ENCODE data around the gene MRPS2.
"Not testable (repeated sequence)": the region's sequence is repeated elsewhere in the genome, so short reads cannot be mapped to it uniquely, and the experiment has no call there.

Gene MRPS2

DNA sequence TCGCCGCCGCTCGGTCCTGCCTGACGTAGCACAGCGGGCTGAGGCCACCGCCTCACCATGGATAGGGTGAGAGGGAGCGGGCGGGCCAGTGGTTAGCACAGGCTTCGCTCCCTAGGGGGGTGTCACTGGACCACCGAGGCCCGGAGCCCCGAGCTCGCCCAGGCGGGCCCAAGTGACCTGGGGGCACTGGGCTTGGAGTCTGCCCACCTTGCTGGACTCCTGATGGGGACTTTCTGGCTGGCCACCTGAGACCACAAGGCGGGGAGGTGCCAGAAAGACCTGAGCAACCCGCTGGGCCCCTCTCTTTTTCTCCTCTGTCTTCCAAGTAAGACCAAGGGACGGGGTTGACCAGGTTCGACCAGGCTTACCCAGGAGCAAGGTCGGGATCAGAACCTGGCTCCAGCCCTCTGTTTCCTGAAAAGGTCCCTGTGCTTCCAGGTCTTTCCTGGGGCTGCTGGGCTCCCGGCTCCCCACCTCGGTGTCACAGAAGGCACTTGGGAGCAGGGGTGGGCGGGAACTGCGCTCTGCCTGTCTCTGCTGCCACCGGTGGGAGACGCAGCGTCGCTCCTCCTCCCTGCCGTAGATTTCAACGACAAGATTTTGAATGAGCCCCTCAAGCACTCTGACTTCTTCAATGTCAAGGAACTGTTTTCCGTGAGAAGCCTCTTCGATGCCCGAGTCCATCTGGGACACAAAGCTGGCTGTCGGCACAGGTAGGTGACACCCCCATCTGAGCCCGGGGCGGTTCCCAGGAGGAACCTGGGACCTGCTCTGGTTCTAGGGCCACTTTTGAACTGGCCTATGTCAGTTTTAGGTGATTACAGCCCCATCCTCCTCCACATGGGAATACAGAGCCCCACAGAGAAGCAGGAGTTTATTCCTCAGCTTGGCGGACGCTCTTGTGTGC lies 1.0 kb downstream of the MRPS2 start:
- FAIRE-seq: no peak

DNA sequence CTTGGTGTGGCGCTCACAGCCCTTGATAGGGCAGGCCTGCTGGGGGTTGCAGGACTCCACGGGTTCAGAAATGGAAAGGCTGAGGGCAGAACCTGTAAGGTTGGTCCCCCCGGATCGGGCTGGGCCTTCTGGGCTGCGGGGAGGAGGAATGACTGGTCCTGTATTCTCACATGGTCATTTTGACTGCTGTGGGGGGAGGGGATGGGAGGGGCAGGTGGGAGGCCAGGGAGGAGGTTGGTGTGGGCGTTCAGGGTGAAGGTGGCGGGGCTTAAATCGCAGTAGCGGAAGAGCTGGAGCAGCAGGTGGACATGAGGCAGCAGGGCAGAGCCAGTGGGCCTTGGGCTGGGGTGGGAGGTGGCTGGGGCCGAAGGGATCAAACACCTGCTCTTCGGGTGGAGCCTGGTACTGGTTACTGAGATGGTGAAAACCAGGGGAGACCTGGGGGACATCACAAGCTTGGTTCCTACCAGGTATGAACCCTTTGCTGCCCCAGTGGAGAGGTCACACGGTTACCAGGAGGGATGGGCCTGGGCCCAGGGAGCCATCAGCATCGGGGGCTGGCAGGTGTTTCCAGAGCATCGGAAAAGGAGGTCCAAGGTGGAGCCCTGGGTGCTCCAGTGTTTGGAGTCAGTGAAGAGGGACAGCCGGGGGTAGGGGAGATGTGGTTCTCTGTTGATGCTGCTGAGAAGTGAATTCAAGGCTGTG lies 1.8 kb downstream of the MRPS2 start:
- FAIRE-seq: no peak

DNA sequence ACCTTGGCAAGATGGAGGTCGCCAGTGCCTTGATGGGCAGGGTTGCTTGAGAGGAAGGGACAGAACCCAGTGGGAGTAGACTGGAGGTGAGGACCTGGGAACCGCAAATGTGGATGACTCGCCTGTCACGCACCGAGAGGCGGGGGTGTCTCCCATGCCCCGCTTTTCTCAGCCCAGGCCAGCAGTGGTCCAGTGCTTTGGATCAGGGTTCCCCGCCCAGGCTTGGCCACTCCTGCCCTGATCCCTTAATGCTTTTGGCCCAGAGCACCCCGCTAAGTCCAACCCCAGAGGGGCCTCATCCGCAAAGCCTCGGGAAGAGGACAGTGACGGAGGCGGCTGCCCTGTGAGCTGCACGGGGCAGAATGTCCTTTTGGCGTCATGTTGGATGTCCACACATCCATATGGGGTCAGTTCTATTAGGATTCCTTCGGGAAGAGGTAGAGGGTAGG lies 2.4 kb downstream of the MRPS2 start:
- no peak for FAIRE-seq

DNA sequence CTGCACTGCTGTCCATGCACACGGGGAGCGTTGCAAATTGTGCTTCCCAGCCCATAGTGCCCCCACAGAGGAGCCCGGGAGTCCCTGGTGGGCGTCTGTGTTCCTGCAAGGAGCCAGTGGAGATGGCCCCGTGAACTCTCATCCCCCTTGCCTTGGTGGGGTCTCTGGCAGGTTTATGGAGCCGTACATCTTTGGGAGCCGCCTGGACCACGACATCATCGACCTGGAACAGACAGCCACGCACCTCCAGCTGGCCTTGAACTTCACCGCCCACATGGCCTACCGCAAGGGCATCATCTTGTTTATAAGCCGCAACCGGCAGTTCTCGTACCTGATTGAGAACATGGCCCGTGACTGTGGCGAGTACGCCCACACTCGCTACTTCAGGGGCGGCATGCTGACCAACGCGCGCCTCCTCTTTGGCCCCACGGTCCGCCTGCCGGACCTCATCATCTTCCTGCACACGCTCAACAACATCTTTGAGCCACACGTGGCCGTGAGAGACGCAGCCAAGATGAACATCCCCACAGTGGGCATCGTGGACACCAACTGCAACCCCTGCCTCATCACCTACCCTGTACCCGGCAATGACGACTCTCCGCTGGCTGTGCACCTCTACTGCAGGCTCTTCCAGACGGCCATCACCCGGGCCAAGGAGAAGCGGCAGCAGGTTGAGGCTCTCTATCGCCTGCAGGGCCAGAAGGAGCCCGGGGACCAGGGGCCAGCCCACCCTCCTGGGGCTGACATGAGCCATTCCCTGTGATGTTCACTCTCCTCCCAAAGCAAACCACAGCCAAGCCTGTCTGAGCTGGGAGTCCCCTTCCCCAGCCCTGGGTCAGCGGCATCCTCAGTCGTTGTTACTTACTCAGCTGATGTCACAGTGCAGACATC lies 3.1 kb downstream of the MRPS2 start:
- FAIRE-seq: no peak

DNA sequence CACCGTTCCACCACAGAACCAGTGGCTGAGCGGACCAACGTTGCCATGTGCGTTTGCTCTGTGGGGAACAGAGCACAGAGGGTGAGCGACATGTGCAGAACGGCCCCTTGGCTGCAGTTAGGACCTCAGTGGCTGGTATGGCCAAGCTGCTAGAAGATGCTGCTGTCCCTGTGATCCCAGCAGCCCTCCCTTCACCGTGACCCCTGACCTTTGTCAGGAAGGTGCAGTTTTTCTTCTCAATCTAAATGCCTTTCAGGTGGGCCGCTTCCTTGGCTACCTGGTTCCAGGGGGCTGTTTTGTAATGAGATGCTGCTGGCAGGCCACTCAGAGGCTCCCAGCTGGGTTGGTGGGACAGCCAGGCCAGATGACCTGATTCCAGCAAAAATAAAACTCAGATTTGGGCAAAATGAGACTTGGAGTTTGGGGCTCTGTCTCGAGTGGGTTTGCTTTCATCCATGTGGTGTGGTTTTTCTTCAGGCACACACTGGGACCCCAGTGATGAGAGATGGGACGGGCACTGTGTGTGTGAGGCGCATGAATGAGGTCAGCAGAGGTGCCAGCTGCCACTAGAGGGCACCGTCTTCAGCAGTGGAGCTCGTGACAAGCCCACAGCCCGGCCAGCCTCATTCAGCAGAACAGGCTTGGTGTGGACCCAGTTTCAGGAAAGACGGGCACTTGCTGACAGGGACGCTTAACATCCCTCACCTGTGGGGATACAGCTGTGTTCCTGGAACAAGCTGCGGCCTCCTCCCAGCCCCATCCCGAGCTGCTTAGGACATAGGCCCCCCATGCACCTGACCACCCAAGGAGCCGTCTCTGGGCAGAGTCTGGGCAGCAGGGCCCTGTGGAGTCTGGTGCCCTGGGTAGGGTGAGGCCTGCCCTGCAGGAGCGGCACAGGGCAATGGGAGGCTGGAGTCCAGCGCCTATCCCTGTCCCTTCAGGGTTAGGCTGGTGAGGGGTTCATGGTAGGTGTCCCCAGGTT lies 4.1 kb downstream of the MRPS2 start:
- FAIRE-seq: no peak

DNA sequence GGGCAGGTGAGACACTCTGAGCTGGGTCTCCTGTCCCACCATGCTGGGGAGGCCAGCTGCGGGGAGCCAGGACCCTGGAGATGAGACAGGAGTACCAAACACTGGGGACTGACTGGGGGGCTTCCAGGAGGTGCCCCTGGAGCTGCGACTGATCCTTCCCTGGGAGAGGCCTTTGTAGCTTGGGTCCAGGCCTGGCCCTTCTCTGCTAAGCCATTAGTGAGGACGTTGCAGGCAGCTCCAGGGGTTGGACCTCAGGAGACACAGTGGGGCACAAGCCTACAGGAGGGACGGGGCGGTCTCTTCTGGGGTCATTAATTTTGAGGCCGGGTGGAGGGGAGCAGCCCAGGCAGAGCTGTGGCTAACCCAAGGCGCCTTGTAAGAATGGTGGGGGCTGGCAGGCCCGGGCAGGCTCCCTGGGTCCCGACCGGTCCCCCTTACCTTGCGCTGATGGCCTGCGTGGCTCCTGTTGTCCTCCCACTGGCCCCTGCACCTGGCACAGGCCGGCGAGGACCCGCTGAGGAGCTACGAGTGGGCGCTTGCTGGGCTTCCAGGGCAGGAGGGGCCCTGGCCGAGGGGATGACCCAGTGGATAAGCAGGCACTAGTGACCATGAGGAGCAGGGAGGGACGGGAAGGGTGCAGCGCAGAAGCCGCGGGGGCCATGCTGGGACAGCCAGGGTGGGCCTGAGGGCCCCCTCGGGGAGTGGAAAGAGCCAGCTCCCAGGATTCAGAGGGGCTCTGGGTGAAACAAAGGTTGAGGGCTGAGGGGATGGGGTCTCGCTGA lies 5.1 kb downstream of the MRPS2 start:
- FAIRE-seq: no peak

DNA sequence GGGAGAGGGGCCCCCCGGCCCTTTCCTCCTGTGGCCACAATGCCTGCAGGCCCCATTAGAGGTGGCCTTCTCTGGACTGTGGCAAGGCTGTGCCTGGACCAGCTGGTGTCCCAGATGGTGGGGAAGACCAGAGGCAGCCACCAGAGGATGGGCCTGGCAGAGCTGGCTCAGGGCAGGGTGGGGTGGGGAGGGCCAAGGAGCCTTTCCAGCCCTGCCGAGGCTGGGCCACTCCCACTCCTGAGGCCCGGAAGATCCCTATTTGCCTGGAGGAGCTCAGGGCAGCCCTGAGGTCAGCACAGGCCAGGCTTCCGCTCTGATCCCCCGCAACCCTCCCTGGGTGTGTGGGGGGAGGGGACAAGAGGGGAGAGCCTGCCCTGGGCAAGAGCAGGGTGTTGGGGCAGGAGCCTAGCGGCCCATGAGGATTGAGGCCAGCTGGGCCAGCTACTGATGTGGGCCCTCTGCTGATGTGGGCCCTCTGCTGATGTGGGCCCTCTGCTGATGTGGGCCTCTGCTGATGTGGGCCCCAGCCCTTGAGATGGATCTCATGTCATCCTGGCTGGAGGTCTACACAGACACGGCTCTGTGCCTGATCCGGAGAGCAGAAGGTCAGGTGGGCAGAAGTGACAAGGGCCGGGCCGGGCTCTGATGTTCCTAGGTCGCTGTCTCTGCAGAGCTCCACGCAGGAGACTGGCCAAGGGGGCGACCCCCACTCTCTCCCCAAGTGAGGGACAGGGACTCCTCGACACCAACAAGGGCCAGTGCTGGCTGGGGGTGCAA lies 6.0 kb downstream of the MRPS2 start:
- no peak for FAIRE-seq

DNA sequence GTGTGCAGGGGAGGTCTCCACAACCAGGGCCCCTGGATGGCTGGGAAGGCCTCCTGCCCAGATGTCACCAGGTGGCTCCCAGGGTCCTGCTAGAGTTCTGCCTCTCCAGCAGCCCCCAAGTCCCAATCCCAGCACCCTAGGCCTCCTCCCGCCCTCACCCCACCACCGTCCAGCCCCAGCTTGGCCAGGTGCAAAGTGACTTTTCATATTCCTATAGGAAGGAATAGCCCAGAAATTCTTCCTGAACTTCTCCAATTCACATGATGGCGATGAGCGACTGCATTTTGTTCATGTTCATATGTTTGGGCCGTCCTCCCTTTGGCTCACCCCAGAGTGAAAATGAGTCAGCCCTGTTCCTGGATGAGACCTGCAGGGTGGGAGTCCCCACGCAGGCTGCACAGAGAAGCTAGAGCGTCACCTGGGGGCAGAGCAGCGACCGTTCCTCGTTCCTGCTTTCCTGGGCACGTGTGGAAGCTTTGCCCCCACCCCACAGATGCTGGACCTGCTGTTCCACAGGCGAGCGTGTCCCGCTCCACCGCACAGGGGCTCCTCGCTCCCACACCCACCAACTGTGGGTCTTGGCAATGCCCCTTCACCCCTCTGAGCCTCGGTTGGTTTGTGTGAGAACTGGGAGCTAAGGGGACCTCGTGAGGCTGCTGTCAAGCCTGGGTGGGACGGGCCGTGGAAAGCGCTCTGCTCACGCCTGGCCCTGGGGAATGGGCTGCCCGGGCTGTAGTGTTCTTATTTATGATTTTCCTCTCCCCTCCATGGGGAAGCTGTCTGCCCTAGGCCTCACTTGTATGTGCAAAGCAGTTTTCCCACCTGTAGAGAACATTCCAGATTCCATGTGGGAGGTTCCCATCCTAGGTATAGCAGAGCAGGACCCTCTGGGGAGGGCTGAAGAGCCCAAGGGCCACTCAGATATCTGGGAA lies 6.9 kb downstream of the MRPS2 start:
- no peak for FAIRE-seq

DNA sequence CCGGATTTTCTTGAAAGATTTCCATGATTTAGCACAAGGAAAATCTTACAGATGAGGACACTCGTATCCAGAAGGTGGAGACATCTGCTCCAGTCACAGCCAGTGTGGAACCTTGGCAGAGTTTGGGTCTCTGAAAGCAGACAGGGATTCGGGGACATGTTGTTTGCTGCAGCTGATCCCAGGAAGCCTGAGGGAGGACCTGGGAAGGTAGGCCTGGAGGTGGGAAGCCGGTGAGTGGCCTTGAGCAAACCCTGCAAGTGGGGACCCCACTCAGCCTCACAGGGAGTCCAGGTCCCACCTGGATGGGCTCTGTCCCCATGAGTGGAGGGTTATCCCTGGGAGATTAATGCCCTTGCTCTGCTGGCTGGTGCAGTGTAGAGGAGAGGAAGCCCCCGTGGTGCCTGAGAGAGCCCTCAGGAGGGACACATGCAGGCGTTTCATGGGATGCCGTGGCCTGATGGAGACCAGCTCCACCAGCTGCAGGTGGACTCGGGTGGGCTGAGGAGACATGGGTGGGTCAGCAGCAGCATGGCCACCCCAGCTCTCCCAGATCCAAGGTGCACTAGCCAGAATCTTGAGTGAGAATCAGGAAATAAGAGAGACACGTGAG lies 7.8 kb downstream of the MRPS2 start:
- FAIRE-seq: no peak

DNA sequence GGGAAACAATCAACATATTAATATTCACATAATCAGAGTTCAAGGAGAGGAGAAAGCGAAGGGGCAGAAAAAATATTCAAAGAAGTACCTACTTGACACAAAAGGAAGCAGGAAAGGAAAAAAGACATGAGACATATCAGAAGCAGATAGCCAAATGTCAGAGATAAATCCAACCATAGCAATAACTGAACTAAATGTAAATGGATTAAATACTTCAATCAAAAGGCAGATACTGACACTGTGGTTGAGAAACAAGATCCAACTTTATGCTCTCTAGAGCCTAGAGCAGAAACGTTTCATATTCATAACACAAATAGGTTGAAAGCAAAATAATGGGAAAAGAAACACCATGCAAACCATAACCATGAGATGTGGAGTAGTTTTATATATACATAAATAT lies 9.0 kb downstream of the MRPS2 start:
- no peak for FAIRE-seq

DNA sequence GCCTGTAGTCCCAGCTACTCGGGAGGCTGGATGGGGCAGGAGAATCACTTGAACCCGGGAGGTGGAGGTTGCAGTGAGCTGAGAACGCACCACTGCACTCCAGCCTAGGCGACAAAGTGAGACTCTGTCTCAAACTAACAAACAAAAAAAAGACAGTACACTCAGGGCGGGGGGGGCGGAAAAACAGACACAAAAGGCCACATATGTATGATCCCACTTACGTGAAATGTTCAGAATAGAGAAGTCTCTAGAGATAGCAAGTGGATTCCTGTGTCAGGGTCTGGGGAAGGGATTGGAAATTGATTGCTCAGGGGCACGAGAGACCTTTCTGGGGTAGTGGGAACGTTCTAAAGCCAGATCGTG lies 11.7 kb downstream of the MRPS2 start:
- no peak for FAIRE-seq

DNA sequence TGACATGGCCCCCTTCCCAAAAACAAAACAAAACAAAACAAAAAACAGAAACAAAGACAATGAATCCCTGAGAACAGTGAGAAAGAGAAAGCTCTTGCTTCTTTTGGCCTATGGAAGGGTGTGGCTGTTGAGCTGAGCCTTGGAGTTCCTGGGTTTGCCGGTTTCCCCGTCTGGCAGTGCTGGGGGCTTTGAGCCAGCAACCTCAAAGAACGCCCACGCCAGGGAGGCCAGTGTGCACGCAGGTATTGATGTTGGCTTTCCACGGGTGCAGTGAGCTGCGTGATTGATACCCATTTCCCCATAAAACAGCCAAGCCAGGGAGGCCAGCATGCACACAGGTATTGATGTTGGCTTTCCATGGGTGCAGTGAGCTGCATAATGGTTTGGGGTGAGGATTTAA lies 12.4 kb downstream of the MRPS2 start:
- no peak for FAIRE-seq

DNA sequence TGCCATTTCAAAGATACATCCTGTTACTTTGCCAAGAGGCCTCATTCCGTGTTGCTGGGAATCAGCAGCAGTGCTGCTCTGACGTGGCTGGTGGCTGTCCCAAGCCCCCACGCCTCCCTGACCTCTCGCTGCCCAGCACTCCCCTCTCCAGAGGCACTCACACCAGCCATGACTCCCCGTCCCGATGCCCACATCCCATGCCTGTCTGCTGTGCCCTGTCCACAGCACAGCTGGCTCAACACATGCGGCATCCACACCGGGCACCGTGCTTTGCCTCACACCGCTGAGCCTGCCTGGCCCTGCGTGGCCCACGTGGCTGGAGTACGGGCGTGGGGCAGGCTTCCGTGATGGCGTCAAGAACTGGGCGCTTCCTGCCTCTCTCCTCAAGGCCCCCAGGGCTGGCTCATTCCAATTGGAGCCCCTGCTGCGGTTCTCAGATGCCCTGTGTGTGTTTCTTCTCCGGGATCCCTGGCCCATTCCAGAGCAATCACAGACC lies 12.9 kb downstream of the MRPS2 start:
- FAIRE-seq: no peak

DNA sequence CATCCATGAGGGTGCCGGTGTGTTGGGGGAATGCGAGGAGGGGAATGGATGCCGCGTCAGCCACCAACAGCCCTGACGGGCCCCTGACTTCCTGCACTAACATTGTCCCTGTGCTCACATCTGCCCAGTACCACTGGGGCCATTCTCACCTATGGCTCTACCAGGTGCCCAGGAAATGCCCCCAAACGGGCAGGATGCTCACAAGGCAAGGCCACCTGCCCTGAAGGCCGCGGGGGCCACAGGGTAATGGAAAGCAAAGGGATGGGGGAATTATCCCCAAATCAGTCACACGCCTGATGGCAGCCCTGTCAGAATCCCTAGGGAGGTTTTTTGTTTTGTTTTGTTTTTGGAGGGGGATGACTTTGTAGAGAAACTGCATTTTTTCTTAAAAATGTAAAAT lies 13.4 kb downstream of the MRPS2 start:
- FAIRE-seq: not testable (repeated sequence)

DNA sequence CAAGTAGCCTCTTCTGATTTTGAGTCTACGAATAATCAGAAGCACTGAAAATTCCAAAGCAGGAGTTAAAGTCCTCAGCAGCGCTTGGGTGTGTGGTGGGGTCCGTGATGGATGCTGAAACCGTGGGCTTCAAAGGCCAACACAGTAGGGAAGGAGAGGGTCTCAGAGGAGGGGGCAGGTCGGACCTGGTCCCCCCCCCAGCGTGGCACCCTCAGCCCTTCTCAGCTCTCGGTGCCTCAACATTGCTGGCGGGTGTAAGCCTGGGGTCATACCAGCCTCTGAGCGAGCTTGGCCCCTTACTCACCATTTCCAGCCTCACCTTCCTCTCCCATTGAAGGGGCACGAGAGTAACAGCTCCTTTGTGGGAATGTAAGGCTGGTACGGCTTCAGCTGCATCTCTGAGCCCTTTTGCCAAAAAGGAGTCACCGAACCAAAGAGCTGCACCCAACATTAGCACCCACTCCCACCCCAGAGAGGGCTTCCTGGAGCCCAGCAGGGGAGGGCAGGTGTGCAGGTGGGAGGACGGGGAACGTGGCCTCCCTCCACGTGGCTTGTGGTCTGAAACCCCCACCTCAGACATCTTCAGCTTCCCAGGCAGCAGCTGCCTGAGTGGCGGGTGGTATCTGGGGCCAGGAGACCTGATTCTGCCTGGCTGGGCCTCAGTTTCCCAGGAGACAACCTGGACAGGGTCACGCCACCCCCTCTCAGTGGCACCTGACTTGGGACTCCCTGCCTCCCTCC lies 14.0 kb downstream of the MRPS2 start:
- no peak for FAIRE-seq

DNA sequence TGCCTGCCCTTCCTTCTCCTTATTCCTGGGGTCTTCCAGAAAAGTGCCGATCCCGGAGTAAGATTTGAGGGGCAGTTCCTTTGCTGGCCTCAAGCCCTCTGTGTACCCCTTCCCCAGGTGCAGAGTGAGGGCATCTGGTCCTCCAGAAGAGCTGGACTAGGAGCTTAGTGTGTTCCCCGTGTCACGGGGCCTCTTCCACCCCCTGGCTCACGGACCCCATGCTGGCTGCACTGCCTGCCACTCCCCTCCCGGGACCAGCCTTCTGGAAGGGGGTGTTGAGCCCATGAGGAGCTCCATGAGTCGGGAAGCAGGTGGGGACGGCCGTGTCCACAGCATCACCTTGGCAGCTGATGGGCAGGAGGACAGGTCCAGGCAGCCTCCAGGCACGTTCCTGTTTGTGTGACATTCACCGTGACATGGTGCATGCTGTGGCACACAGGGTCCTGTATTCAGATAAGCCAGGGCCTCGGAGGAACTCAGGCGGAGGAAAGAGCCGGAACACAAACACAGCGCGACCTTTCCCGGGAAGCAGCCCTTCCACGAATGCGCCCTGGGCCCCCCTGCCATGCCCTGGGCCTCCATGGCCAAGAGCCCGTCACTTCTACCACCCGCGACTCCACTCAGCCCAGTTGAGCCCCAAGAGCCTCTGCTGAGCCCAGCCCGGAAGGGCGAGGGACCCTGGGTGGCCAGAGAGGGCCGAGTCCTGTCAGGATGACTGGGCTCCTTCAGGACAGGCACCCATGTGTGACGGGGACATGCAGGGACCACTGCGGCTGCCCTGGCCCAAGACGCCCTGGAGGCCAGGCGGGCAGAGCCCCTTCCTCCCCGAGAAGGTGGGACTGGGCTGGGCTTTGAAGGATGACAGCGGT lies 14.8 kb downstream of the MRPS2 start:
- FAIRE-seq: no peak
